Left colon (tissue), 2 donors: ENCODE measurements around the gene SMC1A. TPM values are rescaled to one million over a fixed set of nuclear protein-coding genes. Genes with fewer than 3 reads are reported as not detected.
A peak's percentile ranks its signal among the peaks of the same experiment; 100 is the strongest.
"Not testable (repeated sequence)": the region's sequence is repeated elsewhere in the genome, so short reads cannot be mapped to it uniquely, and the experiment has no call there.

Experiments
- ATAC-seq: fragments of 200-7000 bp; cut with Tn5 transposase; one replicate; pipeline ENCODE4 v1.9.1; 2020; ENCODE audit warnings: mild to moderate bottlenecking, moderate library complexity
- DNase-seq, 2 donors: peaks; one replicate each; pipeline ENCODE4 v3.0.0-alpha.2; 2020
- intact Hi-C, 2 donors: fragments of 100-400 bp; cut with DNase I in 1 of 2; cut with micrococcal nuclease in 1 of 2; formaldehyde crosslinking; loops; one replicate each; pipeline versions ENCODE4 v1.11.2 to v1.14.0; 2022; cut with DNase I, micrococcal nuclease
- microRNA-seq, 2 donors: library from miRNA; unstranded; fragments of <30 nt; microRNA quantifications; one replicate each; pipeline versions ENCODE4 v1.1.0 to v1.2.0, GENCODE V29; 2020
- total RNA-seq, 2 donors: library from RNA; stranded (reverse); fragmentation: NEBNext Ultra II Directional; extraction: Animal tissue kit (Norgen Biotek cat#: 25700); gene quantifications; one replicate each; pipeline ENCODE4 v1.2.1, GENCODE V29; 2021
- donor health status: DM: no; HTN: no; CAD: no.
- donor health status: DM: yes; HTN: yes; CAD: no.

The SMC1A gene
- total RNA-seq, 2 donors from 2014 or later, result 53.8 to 63.0 TPM

DNA sequence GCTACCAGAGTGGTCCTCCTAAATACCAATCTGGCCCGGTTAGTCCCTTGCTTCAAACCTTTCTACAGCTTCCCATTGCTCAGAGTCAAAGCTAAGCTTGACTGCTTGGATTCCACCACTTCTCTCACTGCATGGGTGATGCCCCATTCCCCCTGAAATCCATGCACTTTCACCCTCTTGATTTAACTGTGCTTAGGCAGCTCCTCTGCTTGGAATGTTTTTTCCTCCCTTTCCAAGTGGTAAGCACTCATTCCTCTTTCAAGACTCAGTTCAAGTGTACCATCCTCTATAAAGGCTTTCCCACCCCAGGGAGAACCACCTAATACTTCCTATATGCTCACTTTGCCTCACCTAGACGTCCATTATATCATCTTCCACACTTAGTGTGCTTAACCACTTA is 49.1 kb downstream of the SMC1A start:
- ATAC-seq (no peak), DNase-seq (no peak)
- intact Hi-C loops, result no loop called here

DNA sequence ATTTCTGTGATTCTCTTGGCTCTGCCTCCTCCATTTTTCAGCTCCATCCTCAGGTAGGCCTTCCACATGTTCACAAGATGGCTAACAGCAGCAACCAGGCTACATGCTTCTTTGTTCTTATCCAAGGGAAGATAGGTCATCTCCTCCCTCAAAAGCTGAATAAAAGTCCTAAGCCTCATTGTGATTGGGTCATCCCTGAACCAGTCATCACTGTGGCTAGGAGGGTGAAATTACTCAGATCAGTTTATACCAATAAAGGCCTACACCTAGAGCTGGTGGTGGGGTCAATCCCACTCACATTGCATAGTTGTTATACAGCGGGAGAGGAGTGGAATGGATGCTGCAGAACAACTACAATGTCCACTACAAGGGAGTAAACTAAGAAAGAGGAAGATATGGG is 56.0 kb downstream of the SMC1A start:
- intact Hi-C loops, DNase-seq, ATAC-seq: not testable (repeated sequence)

DNA sequence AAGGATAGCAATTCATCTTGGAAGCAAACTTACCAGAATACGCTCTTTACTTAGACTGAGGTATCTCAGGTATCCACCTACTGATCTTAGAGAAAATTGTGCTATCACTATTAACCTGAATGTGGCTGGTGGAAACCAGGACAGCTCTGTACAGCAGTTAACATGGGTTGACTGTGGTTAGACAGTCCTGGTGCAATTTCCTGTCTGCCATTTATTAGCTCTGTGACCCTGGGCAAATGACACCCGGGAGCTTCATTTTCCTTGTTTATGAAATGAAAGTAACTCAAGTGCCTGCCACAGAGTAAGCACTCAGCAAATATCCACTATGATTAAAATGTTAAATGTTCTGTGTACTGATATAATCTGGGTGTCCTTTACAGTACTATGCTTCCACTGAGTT is 60.0 kb downstream of the SMC1A start:
- ATAC-seq (peak; percentile 24), DNase-seq (no peak)

DNA sequence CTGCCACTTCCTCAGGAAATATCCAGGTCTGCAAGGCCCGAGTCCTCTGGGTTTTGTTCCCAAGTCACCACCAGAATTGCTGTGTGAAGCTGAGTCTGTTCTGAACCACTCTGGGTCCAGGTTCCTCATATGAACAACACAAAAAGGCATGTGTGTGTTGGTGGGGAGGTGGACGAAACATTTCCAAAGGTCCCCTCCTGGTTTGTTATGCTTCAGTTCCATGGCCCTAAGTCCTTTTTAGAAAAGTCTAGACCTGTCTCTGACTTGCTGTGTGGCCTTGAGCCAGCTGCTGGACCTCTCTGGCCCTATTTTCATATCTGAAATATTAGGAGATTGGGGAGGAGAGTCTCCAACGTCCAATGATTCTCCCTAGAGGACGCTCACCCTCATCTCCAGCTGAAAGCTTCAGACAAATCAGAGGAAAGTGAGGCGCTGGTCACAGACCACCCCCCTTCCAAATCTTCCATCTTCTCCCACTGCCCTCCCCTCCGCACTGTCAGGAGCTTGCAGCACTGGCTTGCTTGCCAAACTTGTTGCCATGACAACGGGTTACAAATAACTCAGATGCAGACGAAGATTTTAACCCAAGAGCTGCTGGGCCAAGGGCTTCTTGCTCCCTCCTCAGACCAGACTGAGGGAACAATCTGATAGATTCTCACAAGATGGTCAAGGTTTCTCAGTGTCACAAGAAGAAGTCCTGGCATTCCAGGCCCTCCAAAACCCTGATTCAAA is 64.5 kb downstream of the SMC1A start:
- DNase-seq, result no peak
- intact Hi-C loops, result no loop called here
- no peak for ATAC-seq

More for the DNA sequence above, 60.0 kb downstream of the SMC1A start:
- intact Hi-C loops, result no loop called here

DNA sequence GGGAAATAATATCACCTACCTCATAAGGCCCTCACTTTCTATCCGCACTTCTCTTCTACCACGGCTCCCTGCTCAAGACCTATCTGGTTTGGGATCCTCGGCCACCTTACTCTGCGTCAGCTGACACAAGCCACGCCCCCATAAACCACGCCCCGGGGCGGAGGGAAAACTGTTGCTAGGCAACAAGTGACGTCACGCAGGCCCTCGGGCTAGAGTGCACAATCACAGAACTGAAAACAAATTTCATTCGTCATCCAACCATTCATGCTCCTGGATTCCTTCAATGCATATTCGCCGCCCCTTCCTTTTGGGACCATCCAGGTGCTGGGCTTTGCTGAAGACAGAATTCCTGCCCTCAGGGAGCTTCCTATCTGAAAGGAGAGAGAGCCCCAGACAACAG is 66.3 kb downstream of the SMC1A start:
- intact Hi-C loops, result no loop called here
- ATAC-seq (no peak), DNase-seq (no peak)

DNA sequence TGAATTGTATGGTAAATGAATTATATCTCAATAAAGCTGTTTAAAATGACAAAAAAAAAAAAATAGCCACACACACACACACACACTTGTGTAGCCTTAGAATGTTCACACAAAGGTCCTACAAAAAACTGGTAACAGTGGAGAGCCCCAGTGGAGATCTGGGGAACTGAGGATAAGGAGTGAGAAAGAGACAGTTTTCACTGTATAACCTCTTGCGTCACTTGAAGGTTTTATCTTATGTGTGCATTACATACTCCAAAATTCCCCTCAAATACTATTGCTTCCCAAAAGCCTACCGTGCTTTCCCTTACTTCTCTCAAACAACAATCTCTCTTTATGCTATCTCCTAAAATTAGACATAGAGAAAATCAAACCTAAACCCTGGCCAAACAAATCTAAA is 67.8 kb downstream of the SMC1A start:
- no peak for DNase-seq
- intact Hi-C loops, result no loop called here
- ATAC-seq, result no peak

DNA sequence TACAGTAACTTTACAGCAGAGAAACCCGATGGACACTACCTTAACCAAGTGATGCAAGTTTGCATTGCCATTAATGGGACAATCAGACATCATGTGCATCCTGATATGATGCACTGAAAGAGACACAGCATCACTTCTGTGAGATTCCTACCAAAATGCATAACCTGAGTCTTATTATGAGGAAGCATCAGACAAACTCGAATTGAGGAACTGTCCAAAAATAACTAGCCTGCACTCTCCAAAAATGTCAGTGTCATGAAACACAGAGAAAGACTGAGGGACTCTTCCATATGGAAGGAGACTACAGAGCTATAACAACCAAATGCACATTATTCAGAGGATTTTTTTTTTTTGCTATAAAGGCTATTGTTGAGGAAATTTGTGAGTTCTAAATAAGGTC is 74.5 kb downstream of the SMC1A start:
- intact Hi-C loops, result no loop called here
- no peak for ATAC-seq
- DNase-seq, result no peak

DNA sequence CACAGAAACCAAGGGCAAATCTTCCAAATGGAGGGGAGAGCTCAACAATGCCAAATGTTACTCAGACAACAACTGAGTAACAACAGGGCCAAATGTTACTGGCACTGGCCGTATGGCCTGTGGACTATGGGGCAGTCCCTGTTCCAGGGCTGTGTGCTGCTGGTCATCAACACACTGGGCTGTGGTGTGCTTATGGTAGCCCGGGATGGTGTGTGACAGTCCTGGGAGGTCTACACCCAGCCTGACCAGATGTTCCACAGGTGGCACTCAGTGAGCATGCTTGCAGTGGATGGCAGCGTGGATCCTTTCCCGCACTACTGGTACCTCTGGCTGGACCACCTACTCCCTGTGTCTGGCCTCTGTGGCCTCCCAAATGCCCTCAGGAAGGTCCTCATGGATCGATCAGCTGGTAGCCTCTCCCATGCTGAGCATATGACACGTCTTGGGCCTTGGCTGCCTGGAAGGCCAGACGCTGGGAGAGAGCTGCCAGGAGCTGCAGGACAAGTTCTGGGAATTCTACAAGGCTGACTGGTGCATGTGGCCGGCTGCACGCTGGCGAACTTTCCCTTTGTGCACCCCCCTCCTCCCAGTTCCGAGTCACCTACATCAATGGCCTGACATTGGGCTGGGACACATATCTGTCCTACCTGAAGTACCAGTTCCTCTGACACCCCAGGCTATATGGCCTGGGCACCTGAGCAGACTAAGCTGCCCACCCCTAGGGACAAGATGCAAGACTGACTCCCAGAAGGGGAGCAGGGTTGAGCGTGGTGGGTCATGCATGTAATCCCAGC is 81.4 kb downstream of the SMC1A start:
- ATAC-seq (no peak), DNase-seq (no peak)
- intact Hi-C loops, result no loop called here

DNA sequence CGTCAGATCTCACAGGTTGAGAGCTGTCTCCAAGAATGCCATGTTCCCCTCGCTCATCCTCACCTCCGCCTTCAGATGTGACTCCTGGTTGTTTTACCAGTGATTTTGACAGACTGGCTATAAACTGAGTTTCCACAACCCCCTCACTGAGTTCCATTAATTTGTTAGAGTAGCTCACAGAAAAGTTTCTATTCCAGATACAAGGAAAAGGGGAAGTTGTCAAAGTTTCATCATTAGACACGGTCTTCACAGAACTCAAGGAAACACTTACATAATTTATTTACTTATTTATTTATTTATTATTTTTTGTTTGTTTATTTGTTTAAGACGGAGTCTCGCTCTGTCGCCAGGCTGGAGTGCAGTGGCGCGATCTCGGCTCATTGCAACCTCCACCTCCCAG is 85.4 kb downstream of the SMC1A start:
- intact Hi-C loops, result no loop called here
- no peak for ATAC-seq
- DNase-seq, result no peak

DNA sequence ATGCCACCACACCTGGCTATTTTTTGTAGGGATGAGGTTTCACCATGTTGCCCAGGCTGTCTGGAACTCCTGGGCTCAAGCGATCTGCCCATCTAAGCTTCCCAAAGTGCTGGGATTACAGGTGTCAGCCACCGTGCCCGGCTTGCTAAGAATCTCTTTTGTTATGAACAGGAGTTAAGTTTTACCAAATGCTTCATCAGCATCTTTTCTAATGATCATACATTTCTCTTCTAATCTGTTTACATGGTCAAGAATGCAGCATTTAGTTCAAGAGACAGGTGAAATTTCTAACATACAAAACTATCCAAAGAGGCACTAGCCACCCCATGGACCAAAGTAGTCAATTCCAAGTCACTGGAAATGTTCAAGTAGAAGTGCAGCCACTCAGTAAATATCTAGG is 88.6 kb downstream of the SMC1A start:
- DNase-seq, result no peak
- ATAC-seq, result no peak
- intact Hi-C loops, result no loop called here

DNA sequence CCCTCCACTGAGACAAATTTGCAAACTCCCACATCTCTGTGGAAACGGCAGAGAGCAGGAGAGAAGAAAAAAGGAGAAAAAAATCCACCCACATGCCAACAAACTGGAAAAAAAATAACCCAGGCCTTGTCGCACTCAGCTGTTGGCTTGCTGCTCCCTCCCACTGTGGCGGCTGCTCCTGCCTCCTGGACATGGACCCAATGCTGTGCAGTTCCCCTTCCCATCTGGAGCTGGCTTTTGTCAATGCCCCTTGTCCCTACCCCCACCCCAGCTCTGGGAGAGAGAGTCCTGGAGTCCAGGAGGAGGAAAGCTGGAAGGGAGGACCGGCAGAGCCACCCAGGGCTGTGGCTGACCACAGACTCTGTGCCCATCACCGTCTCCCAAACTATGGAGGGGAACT is 90.2 kb downstream of the SMC1A start:
- no peak for ATAC-seq
- no peak for DNase-seq
- intact Hi-C loops, result no loop called here

DNA sequence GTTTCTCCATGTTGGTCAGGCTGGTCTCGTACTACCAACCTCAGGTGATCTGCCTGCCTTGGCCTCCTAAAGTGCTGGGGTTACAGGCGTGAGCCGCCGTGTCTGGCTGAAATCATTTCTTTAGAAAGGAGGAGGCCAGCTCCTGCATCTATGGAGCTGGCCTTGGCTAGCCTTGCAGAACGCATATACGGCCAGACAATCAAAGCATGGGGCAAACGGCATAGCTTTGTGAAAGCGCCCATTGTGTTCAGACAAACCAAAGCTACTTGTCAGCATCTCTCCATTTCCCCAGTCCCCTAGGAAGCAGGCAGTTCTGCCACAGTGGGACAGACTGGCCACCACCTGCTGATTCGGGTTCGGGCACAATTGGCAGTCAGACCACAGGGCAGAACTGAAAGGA is 92.1 kb downstream of the SMC1A start:
- intact Hi-C loops, result no loop called here
- DNase-seq (no peak), ATAC-seq (no peak)

DNA sequence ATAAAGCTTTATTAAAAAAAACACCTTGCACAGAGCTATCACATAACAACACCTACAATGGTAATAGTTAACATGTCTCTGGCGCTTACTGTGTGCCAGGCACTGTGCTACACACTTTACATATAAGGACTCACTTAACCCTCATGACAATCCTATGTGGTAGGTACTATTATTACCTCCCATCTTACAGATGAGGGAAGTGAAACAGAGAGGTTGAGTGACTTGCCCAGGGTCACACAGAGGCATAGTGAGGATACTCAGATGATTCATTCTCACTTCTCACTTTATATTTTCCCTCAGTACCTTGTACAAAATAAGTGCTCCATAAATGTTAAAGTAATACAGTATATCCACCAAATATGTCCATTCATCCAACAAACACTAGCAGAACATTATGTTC is 97.7 kb downstream of the SMC1A start:
- no peak for DNase-seq
- ATAC-seq, result no peak
- intact Hi-C loops, result no loop called here

Small RNA genes lying within 50 kb of the gene (microRNA-seq; reads per million reads assigned to microRNA genes)
- gene MIR6857, result 0 reads per million in 2 donors

Other genes with a start within 250 kb of the SMC1A start
- gene KDM5C, start 197.4 kb downstream of the SMC1A start, total RNA-seq, result 100 to 1,000 TPM; 105 to 110 TPM
- 10 to 100 TPM; 32.1 to 32.9 TPM for gene IQSEC2, start 141.1 kb downstream of the SMC1A start, total RNA-seq
- under 1 TPM; 0.47 to 0.85 TPM for gene RIBC1, start 219 bp upstream of the SMC1A start, total RNA-seq
- 10 to 100 TPM; 59.2 to 74.2 TPM for gene HSD17B10, start 11.7 kb upstream of the SMC1A start, total RNA-seq